ENCODE results near the gene TMEM272. TPM values are rescaled to one million over a fixed set of nuclear protein-coding genes. Genes with fewer than 3 reads are reported as not detected.

The TMEM272 gene
- polyA plus RNA-seq, 1 donor (not counting 4 experiments of a cell fraction or from before 2014, with no cell fraction given) = not detected

- no peak overlapping the region for H3K27ac ChIP-seq (ENCODE audit: control insufficient read depth, insufficient read depth, low read length)
- no peak overlapping the region for H2AFZ ChIP-seq (ENCODE audit: control insufficient read depth, low read length)
- DNase-seq (ENCODE audit: low read depth, low spot score) = no peak
- peaks cover 15% of the 10 kb centered on the region in 2 experiments for H3K36me3 ChIP-seq (ENCODE audit: control insufficient read depth in 2 of 2, extremely low read depth in 1 of 2, insufficient read depth in 2 of 2, low read length in 2 of 2)
- H3K9me3 ChIP-seq (ENCODE audit: control insufficient read depth, low read depth, low read length) = no peaks in the 10 kb centered on the region
- no peaks in the 10 kb centered on the region for H3K79me2 ChIP-seq (ENCODE audit: control insufficient read depth, insufficient read depth, low read length)
- no peak overlapping the region for H3K4me3 ChIP-seq (ENCODE audit: control insufficient read depth in 2 of 3, extremely low read depth in 1 of 3, insufficient read depth in 2 of 3, low read depth in 1 of 3, low read length in 3 of 3)
- FAIRE-seq = no peak
- no peaks in the 10 kb centered on the region for H3K4me1 ChIP-seq (ENCODE audit: control insufficient read depth, extremely low read depth, insufficient read depth, low read length)
- H3K4me2 ChIP-seq (ENCODE audit: control insufficient read depth, extremely low read depth, insufficient read depth, low read depth, low read length) = no peak overlapping the region
- peaks cover 4% of the 10 kb centered on the region for H3K27me3 ChIP-seq (ENCODE audit: control insufficient read depth, extremely low read depth, insufficient read depth, low read length)
- no peaks in the 10 kb centered on the region for H3K9me1 ChIP-seq (ENCODE audit: control insufficient read depth, extremely low read depth, insufficient read depth, low read length)
- TF ChIP-seq EZH2 (IDR thresholded peaks at IDR 0.05; ENCODE audit: low read length) = no peak
- TF ChIP-seq CTCF (optimal IDR thresholded peaks at IDR 0.05 in 1 of 3, IDR thresholded peaks at IDR 0.05 in 1 of 3, conservative IDR thresholded peaks at IDR 0.05 in 1 of 3; ENCODE audit: extremely low read depth in 1 of 3, insufficient read depth in 2 of 3, low read length in 3 of 3) = no peak
- H3K9ac ChIP-seq (ENCODE audit: control insufficient read depth, extremely low read depth, insufficient read depth, low read length) = no peak overlapping the region
- dilution Hi-C loops (cut with MboI; ENCODE audit: extremely low pct_ligation_motif_present, low sequenced_read_pairs) = no loop called here
- H4K20me1 ChIP-seq (ENCODE audit: control insufficient read depth, extremely low read depth, insufficient read depth, low read length) = no peaks in the 10 kb centered on the region
These were observed 75.4 kb downstream of the TMEM272 start for GRCh38 chr13:51769455-51770127.

GRCh38 chr13:51768976-51769375 is 76.0 kb downstream of the TMEM272 start:
- Histone ChIP-seq H3K36me3 (ENCODE audit: control insufficient read depth in 2 of 2, extremely low read depth in 1 of 2, insufficient read depth in 2 of 2, low read length in 2 of 2) (peaks cover 15 to 19% of the 10 kb centered on the region in 2 experiments), H3K79me2 (ENCODE audit: control insufficient read depth, insufficient read depth, low read length) (no peaks in the 10 kb centered on the region), H3K27ac (ENCODE audit: control insufficient read depth, insufficient read depth, low read length) (no peak overlapping the region), H3K27me3 (ENCODE audit: control insufficient read depth, extremely low read depth, insufficient read depth, low read length) (peaks cover 4% of the 10 kb centered on the region), H3K4me1 (ENCODE audit: control insufficient read depth, extremely low read depth, insufficient read depth, low read length) (no peaks in the 10 kb centered on the region), H2AFZ (ENCODE audit: control insufficient read depth, low read length) (no peak overlapping the region), H3K9ac (ENCODE audit: control insufficient read depth, extremely low read depth, insufficient read depth, low read length) (no peak overlapping the region), H3K4me2 (ENCODE audit: control insufficient read depth, extremely low read depth, insufficient read depth, low read depth, low read length) (no peak overlapping the region), H4K20me1 (ENCODE audit: control insufficient read depth, extremely low read depth, insufficient read depth, low read length) (no peaks in the 10 kb centered on the region), H3K9me1 (ENCODE audit: control insufficient read depth, extremely low read depth, insufficient read depth, low read length) (no peaks in the 10 kb centered on the region), H3K4me3 (ENCODE audit: control insufficient read depth in 2 of 3, extremely low read depth in 1 of 3, insufficient read depth in 2 of 3, low read depth in 1 of 3, low read length in 3 of 3) (no peak overlapping the region), H3K9me3 (ENCODE audit: control insufficient read depth, low read depth, low read length) (no peaks in the 10 kb centered on the region)
- no peak for DNase-seq (ENCODE audit: low read depth, low spot score)
- dilution Hi-C loops (cut with MboI; ENCODE audit: extremely low pct_ligation_motif_present, low sequenced_read_pairs) = no loop called here
- TF ChIP-seq CTCF (optimal IDR thresholded peaks at IDR 0.05 in 1 of 3, IDR thresholded peaks at IDR 0.05 in 1 of 3, conservative IDR thresholded peaks at IDR 0.05 in 1 of 3; ENCODE audit: extremely low read depth in 1 of 3, insufficient read depth in 2 of 3, low read length in 3 of 3) (no peak), EZH2 (IDR thresholded peaks at IDR 0.05; ENCODE audit: low read length) (no peak)
- FAIRE-seq = no peak
